ENCODE data around the gene NR1H2. TPM values are rescaled to one million over a fixed set of nuclear protein-coding genes. Genes with fewer than 3 reads are reported as not detected.
"Not testable (repeated sequence)": the region's sequence is repeated elsewhere in the genome, so short reads cannot be mapped to it uniquely, and the experiment has no call there.

NR1H2 gene
- total and polyA plus RNA-seq, 4 donors: 30.4 to 58.1 (median 33.7) TPM

- whole genome bisulfite sequencing: 2% methylated on average over 34 of the region's 34 CpGs
- Histone ChIP-seq H3K9me3 (ENCODE audit: control insufficient read depth in 4 of 4, low read length in 3 of 4) (no peaks in the 10 kb centered on the region), H3K4me1 (ENCODE audit: control insufficient read depth in 4 of 4, insufficient read depth in 4 of 4, low read length in 3 of 4) (peaks cover 13 to 45% (median 27%) of the 10 kb centered on the region in 4 donors), H3K36me3 (ENCODE audit: control insufficient read depth in 4 of 4, insufficient read depth in 3 of 4, low read depth in 1 of 4, low read length in 3 of 4) (no peaks in the 10 kb centered on the region), H3K27ac (ENCODE audit: low read depth in 1 of 2, low read length in 2 of 2) (peak overlapping the region; percentile 74 to 77), H3K9ac (ENCODE audit: low read depth in 1 of 2, low read length in 2 of 2) (peak overlapping the region; percentile 58 to 66), H3K4me3 (ENCODE audit: low read depth in 1 of 3, low read length in 3 of 3) (peak overlapping the region; percentile 48 to 95 (median 65)), H3K27me3 (ENCODE audit: control insufficient read depth in 4 of 4, insufficient read depth in 4 of 4, low read length in 3 of 4) (no peaks in the 10 kb centered on the region)
- DNase-seq (ENCODE audit: low spot score): peak; percentile 84
- TF ChIP-seq EGR1 (IDR thresholded peaks at IDR 0.05; ENCODE audit: low read depth in 2 of 2) (peak; percentile 98 to 99), YY1 (IDR thresholded peaks at IDR 0.05) (peak; percentile 57), SP1 (IDR thresholded peaks at IDR 0.05) (peak; percentile 41), FOXA2 (IDR thresholded peaks at IDR 0.05) (no peak)
Measured at GRCh38 chr19:50333235-50333736, 43.0 kb upstream of the NR1H2 start.

- Histone ChIP-seq H3K27me3 (ENCODE audit: control insufficient read depth in 4 of 4, insufficient read depth in 4 of 4, low read length in 3 of 4) (no peaks in the 10 kb centered on the region), H3K4me3 (ENCODE audit: low read depth in 1 of 3, low read length in 3 of 3) (peak overlapping the region; percentile 48 to 95 (median 65)), H3K9me3 (ENCODE audit: control insufficient read depth in 4 of 4, low read length in 3 of 4) (no peaks in the 10 kb centered on the region), H3K9ac (ENCODE audit: low read depth in 1 of 2, low read length in 2 of 2) (peak overlapping the region; percentile 58 to 66), H3K4me1 (ENCODE audit: control insufficient read depth in 4 of 4, insufficient read depth in 4 of 4, low read length in 3 of 4) (peaks cover 13 to 41% (median 24%) of the 10 kb centered on the region in 4 donors), H3K27ac (ENCODE audit: low read depth in 1 of 2, low read length in 2 of 2) (peak overlapping the region; percentile 74 to 77), H3K36me3 (ENCODE audit: control insufficient read depth in 4 of 4, insufficient read depth in 3 of 4, low read depth in 1 of 4, low read length in 3 of 4) (no peaks in the 10 kb centered on the region)
- peak; percentile 30 for TF ChIP-seq ATF3 (IDR thresholded peaks at IDR 0.05)
- peak; percentile 64 for TF ChIP-seq MAX (IDR thresholded peaks at IDR 0.05)
- TF ChIP-seq GABPA (IDR thresholded peaks at IDR 0.05 in 1 of 2, conservative IDR thresholded peaks at IDR 0.05 in 1 of 2): no peak
- TF ChIP-seq RAD21 (IDR thresholded peaks at IDR 0.05): no peak
- TF ChIP-seq YY1 (IDR thresholded peaks at IDR 0.05): no peak
- TF ChIP-seq REST (IDR thresholded peaks at IDR 0.05): peak; percentile 67
- peak; percentile 86 for DNase-seq (ENCODE audit: low spot score)
- 11% methylated on average over 54 of the region's 54 CpGs for WGBS
Measured at GRCh38 chr19:50333737-50334617, 42.3 kb upstream of the NR1H2 start.

- H3K36me3 ChIP-seq (ENCODE audit: control insufficient read depth in 4 of 4, insufficient read depth in 3 of 4, low read depth in 1 of 4, low read length in 3 of 4): no peaks in the 10 kb centered on the region
- H3K4me3 ChIP-seq (ENCODE audit: low read depth in 1 of 3, low read length in 3 of 3): no peak overlapping the region
- H3K9ac ChIP-seq (ENCODE audit: low read depth in 1 of 2, low read length in 2 of 2): no peak overlapping the region
- TF ChIP-seq TAF1 (conservative IDR thresholded peaks at IDR 0.05): no peak
- no peak for TF ChIP-seq SP1 (IDR thresholded peaks at IDR 0.05)
- TF ChIP-seq JUND (IDR thresholded peaks at IDR 0.05): no peak
- TF ChIP-seq FOXA1 (IDR thresholded peaks at IDR 0.05): no peak
- no peak for TF ChIP-seq ZBTB33 (IDR thresholded peaks at IDR 0.05)
- TF ChIP-seq FOXA2 (IDR thresholded peaks at IDR 0.05): no peak
- TF ChIP-seq NR2F2 (IDR thresholded peaks at IDR 0.05): no peak
- no peaks in the 10 kb centered on the region for H3K27me3 ChIP-seq (ENCODE audit: control insufficient read depth in 4 of 4, insufficient read depth in 4 of 4, low read length in 3 of 4)
- peaks cover 9 to 37% (median 20%) of the 10 kb centered on the region in 4 donors for H3K4me1 ChIP-seq (ENCODE audit: control insufficient read depth in 4 of 4, insufficient read depth in 4 of 4, low read length in 3 of 4)
- WGBS: 95% methylated on average over 12 of the region's 12 CpGs
- no peak for DNase-seq (ENCODE audit: low spot score)
- no peak overlapping the region for H3K27ac ChIP-seq (ENCODE audit: low read depth in 1 of 2, low read length in 2 of 2)
- H3K9me3 ChIP-seq (ENCODE audit: control insufficient read depth in 4 of 4, low read length in 3 of 4): no peaks in the 10 kb centered on the region
Measured at GRCh38 chr19:50334741-50335421, 41.4 kb upstream of the NR1H2 start.

- H3K27me3 ChIP-seq (ENCODE audit: control insufficient read depth in 4 of 4, insufficient read depth in 4 of 4, low read length in 3 of 4); H3K36me3 ChIP-seq (ENCODE audit: control insufficient read depth in 4 of 4, insufficient read depth in 3 of 4, low read depth in 1 of 4, low read length in 3 of 4); H3K27ac ChIP-seq (ENCODE audit: low read depth in 1 of 2, low read length in 2 of 2); H3K9me3 ChIP-seq (ENCODE audit: control insufficient read depth in 4 of 4, low read length in 3 of 4); H3K9ac ChIP-seq (ENCODE audit: low read depth in 1 of 2, low read length in 2 of 2); H3K4me3 ChIP-seq (ENCODE audit: low read depth in 1 of 3, low read length in 3 of 3); DNase-seq (ENCODE audit: low spot score): not testable (repeated sequence)
- 90% methylated on average over 6 of the region's 6 CpGs for WGBS
- peaks cover 5 to 24% (median 9%) of the 10 kb centered on the region in 4 donors for H3K4me1 ChIP-seq (ENCODE audit: control insufficient read depth in 4 of 4, insufficient read depth in 4 of 4, low read length in 3 of 4)
Measured at GRCh38 chr19:50337031-50337430, 39.2 kb upstream of the NR1H2 start.
